Panc1 (cell line): Measurements from ENCODE around the gene LRMDA.

Experiments
- CTCF ChIP-seq: fragments of 450-650 bp; IDR thresholded peaks from 2 replicates; pipeline ENCODE4 v1.5.1; 2017; ENCODE audit warnings: mild to moderate bottlenecking
- POLR2AphosphoS5 ChIP-seq: IDR thresholded peaks from 2 replicates; pipeline ENCODE4 v1.6.1; 2012; ENCODE audit warnings: mild to moderate bottlenecking, low read depth, low read length, moderate library complexity
- REST ChIP-seq, 2 experiments: IDR thresholded peaks; 2 replicates each; pipeline ENCODE4 v1.6.1; 2011 to 2012; ENCODE audit warnings: low read depth in 2 of 2, control low read depth in 1 of 2, low read length in 1 of 2, mild to moderate bottlenecking in 1 of 2, moderate library complexity in 1 of 2; ENCODE audit not compliant: insufficient read depth in 1 of 2

GRCh38 chr10:76350583-76350982 lies 919.2 kb downstream of the LRMDA start:
- TF ChIP-seq CTCF (no peak), POLR2AphosphoS5 (no peak), REST (IDR thresholded peaks at IDR 0.05; ENCODE audit: insufficient read depth in 1 of 2, low read depth in 2 of 2, low read length in 1 of 2) (no peak)
